GM18505 (cell line): ENCODE results near the gene LMF2.

ENCODE experiments used
- ATAC-seq: cut with Tn5 transposase; IDR thresholded peaks from one replicate; pipeline ENCODE4 v1.9.1; 2021; ENCODE audit not compliant: unreplicated experiment
- POLR2A ChIP-seq: IDR thresholded peaks from 4 replicates; pipeline ENCODE4 v1.6.1; 2011; ENCODE audit warnings: borderline replicate concordance; ENCODE audit not compliant: insufficient read depth, insufficient read length; ENCODE audit errors: extremely low read depth

Gene LMF2

GRCh38 chr22:50483106-50483505 is 24.4 kb downstream of the LMF2 start:
- ATAC-seq = no peak
- no peak for TF ChIP-seq POLR2A

GRCh38 chr22:50482107-50483074 is 25.1 kb downstream of the LMF2 start:
- TF ChIP-seq POLR2A = no peak
- no peak for ATAC-seq

- no peak for ATAC-seq
- no peak for TF ChIP-seq POLR2A
Measured at GRCh38 chr22:50481440-50482106, 25.9 kb downstream of the LMF2 start, which contains the start of gene ADM2. Gene ADM2, plus strand, starts transcription at chr22:50481543. Its CDS starts 305 bp downstream, at chr22:50481848.

- no peak for ATAC-seq
- no peak for TF ChIP-seq POLR2A
Measured at GRCh38 chr22:50481045-50481439, 26.5 kb downstream of the LMF2 start.

GRCh38 chr22:50479721-50480120 is 27.8 kb downstream of the LMF2 start:
- TF ChIP-seq POLR2A = no peak
- ATAC-seq = no peak

GRCh38 chr22:50477923-50478322 is 29.6 kb downstream of the LMF2 start:
- no peak for ATAC-seq
- no peak for TF ChIP-seq POLR2A

- TF ChIP-seq POLR2A = no peak
- no peak for ATAC-seq
Measured at GRCh38 chr22:50476868-50477267, 30.6 kb downstream of the LMF2 start.

- TF ChIP-seq POLR2A = no peak
- no peak for ATAC-seq
Measured at GRCh38 chr22:50475652-50476002, 31.9 kb downstream of the LMF2 start.

- TF ChIP-seq POLR2A = peak; percentile 66
- peak; percentile 63 for ATAC-seq
Measured at GRCh38 chr22:50474710-50475651, 32.5 kb downstream of the LMF2 start, which contains the start of gene SBF1. Gene SBF1, minus strand, starts transcription at chr22:50475035. Its CDS starts 195 bp downstream, at chr22:50474840.

GRCh38 chr22:50473855-50474671 is 33.4 kb downstream of the LMF2 start:
- peak; percentile 3 for ATAC-seq
- TF ChIP-seq POLR2A = no peak

- ATAC-seq = no peak
- TF ChIP-seq POLR2A = no peak
Measured at GRCh38 chr22:50473088-50473487, 34.4 kb downstream of the LMF2 start.

- no peak for TF ChIP-seq POLR2A
- no peak for ATAC-seq
Measured at GRCh38 chr22:50471962-50472361, 35.5 kb downstream of the LMF2 start.

GRCh38 chr22:50471197-50471847 is 36.2 kb downstream of the LMF2 start:
- no peak for ATAC-seq
- TF ChIP-seq POLR2A = no peak
